ENCODE data around the gene ADCY2. TPM values are rescaled to one million over a fixed set of nuclear protein-coding genes. Genes with fewer than 3 reads are reported as not detected.

ADCY2 gene
- total RNA-seq, 4 donors from 2014 or later: 4.8 to 9.1 (median 5.7) TPM

DNA sequence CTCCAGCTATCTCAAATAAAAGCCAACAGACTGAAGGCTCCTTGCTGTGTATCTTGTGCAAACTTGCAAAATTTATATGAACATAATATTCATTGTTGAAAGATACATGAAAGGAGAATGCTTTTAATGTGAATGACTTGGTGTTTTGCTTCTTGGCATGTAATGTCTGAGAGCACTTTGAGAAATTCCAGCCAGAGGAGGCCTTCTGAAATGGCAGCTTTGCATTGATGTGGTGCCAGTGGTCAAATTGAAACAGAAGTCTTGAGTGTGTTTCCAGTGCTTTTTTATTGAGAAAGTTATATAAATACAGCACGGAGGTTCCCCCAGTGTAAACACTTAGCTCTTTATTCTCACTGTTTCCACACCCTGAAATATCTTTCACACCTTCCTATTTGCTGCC, 182.1 kb downstream of the ADCY2 start:
- Histone ChIP-seq H3K4me1 (peaks cover 0 to 10% (median 7%) of the 10 kb centered on the region in 4 donors), H3K36me3 (no peaks in the 10 kb centered on the region), H3K4me3 (no peak overlapping the region), H3K27ac (replicated peaks in 1 of 4) (no peak overlapping the region), H3K9me3 (no peaks in the 10 kb centered on the region), H3K27me3 (no peaks in the 10 kb centered on the region)
- DNase-seq (ENCODE audit: extremely low spot score): no peak
- intact Hi-C loops (cut with DNase I): loop anchor here (10.0 kb wide), 1 partner anchor 173 kb away; no protein-coding TSS in a partner anchor
- 32% methylated on average over 1 of the region's 1 CpG for WGBS
- TF ChIP-seq POLR2AphosphoS5 (IDR thresholded peaks at IDR 0.05) (no peak), CTCF (IDR thresholded peaks at IDR 0.05) (no peak), EP300 (IDR thresholded peaks at IDR 0.05) (no peak), POLR2A (IDR thresholded peaks at IDR 0.05; ENCODE audit: low read depth) (no peak)

GRCh38 chr5:7584749-7585148, 188.8 kb downstream of the ADCY2 start:
- no peaks in the 10 kb centered on the region for H3K36me3 ChIP-seq
- no peak for DNase-seq (ENCODE audit: extremely low spot score)
- no peak overlapping the region for H3K27ac ChIP-seq (replicated peaks in 1 of 4)
- TF ChIP-seq POLR2A (IDR thresholded peaks at IDR 0.05; ENCODE audit: low read depth): no peak
- no peak for TF ChIP-seq CTCF (IDR thresholded peaks at IDR 0.05)
- TF ChIP-seq POLR2AphosphoS5 (IDR thresholded peaks at IDR 0.05): no peak
- TF ChIP-seq EP300 (IDR thresholded peaks at IDR 0.05): no peak
- H3K4me1 ChIP-seq: no peaks in the 10 kb centered on the region
- H3K27me3 ChIP-seq: no peaks in the 10 kb centered on the region
- 94% methylated on average over 2 of the region's 2 CpGs for WGBS
- intact Hi-C loops (cut with DNase I): no loop called here
- H3K9me3 ChIP-seq: no peaks in the 10 kb centered on the region
- no peak overlapping the region for H3K4me3 ChIP-seq

GRCh38 chr5:7585807-7586206, 189.9 kb downstream of the ADCY2 start:
- H3K36me3 ChIP-seq: no peaks in the 10 kb centered on the region
- H3K9me3 ChIP-seq: no peaks in the 10 kb centered on the region
- H3K4me3 ChIP-seq: no peak overlapping the region
- H3K27me3 ChIP-seq: no peaks in the 10 kb centered on the region
- intact Hi-C loops (cut with DNase I): no loop called here
- H3K27ac ChIP-seq (replicated peaks in 1 of 4): no peak overlapping the region
- 97% methylated on average over 3 of the region's 3 CpGs for WGBS
- no peaks in the 10 kb centered on the region for H3K4me1 ChIP-seq
- no peak for TF ChIP-seq EP300 (IDR thresholded peaks at IDR 0.05)
- no peak for TF ChIP-seq CTCF (IDR thresholded peaks at IDR 0.05)
- DNase-seq (ENCODE audit: extremely low spot score): no peak

- 83% methylated on average over 12 of the region's 12 CpGs for WGBS
- H3K9me3 ChIP-seq: no peaks in the 10 kb centered on the region
- no peak for TF ChIP-seq POLR2A (IDR thresholded peaks at IDR 0.05; ENCODE audit: low read depth)
- TF ChIP-seq EP300 (IDR thresholded peaks at IDR 0.05): no peak
- TF ChIP-seq POLR2AphosphoS5 (IDR thresholded peaks at IDR 0.05): no peak
- no peak for TF ChIP-seq CTCF (IDR thresholded peaks at IDR 0.05)
- H3K4me1 ChIP-seq: no peaks in the 10 kb centered on the region
- H3K4me3 ChIP-seq: no peak overlapping the region
- H3K36me3 ChIP-seq: no peaks in the 10 kb centered on the region
- H3K27ac ChIP-seq (replicated peaks in 1 of 4): no peak overlapping the region
- no peaks in the 10 kb centered on the region for H3K27me3 ChIP-seq
- DNase-seq (ENCODE audit: extremely low spot score): no peak
- intact Hi-C loops (cut with DNase I): no loop called here
Measured at GRCh38 chr5:7586480-7586879, 190.5 kb downstream of the ADCY2 start.

DNA sequence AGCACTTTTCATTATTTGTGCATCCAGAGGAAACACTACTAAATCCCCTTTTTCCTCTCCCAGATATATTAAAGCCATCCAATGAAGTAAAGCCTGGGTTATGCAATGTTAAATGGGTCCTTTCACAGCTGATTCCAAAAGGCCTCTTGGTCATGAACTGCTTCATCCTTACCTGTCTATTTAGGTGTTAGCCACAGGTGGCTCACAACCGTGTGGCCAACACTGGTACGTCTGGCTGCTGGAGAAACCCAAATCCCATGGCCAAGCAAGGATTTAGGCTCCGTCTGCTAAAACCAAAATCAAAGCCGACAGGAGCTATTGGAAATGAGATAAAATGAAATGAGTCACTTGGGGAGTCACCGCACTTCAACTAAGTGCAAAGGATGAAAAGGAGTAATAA, 193.9 kb downstream of the ADCY2 start:
- Histone ChIP-seq H3K4me3 (no peak overlapping the region), H3K27ac (replicated peaks in 1 of 4) (no peak overlapping the region), H3K27me3 (no peaks in the 10 kb centered on the region), H3K9me3 (no peaks in the 10 kb centered on the region), H3K36me3 (no peaks in the 10 kb centered on the region), H3K4me1 (no peaks in the 10 kb centered on the region)
- TF ChIP-seq CTCF (IDR thresholded peaks at IDR 0.05) (no peak), POLR2A (IDR thresholded peaks at IDR 0.05; ENCODE audit: low read depth) (no peak), POLR2AphosphoS5 (IDR thresholded peaks at IDR 0.05) (no peak), EP300 (IDR thresholded peaks at IDR 0.05) (no peak)
- no peak for DNase-seq (ENCODE audit: extremely low spot score)
- 86% methylated on average over 5 of the region's 5 CpGs for WGBS
- intact Hi-C loops (cut with DNase I): no loop called here
